NOMO-1 treated with DMSO at 0.1 percent for 48 hours (cell line): ENCODE results near the gene SNPH.
A peak's percentile ranks its signal among the peaks of the same experiment; 100 is the strongest.
"Not testable (repeated sequence)": the region's sequence is repeated elsewhere in the genome, so short reads cannot be mapped to it uniquely, and the experiment has no call there.

ENCODE experiments used
- DNase-seq: peaks from one replicate; lab custom pipeline; 2025; ENCODE audit not compliant: unreplicated experiment; lab: John Stamatoyannopoulos, UW

Gene SNPH

DNA sequence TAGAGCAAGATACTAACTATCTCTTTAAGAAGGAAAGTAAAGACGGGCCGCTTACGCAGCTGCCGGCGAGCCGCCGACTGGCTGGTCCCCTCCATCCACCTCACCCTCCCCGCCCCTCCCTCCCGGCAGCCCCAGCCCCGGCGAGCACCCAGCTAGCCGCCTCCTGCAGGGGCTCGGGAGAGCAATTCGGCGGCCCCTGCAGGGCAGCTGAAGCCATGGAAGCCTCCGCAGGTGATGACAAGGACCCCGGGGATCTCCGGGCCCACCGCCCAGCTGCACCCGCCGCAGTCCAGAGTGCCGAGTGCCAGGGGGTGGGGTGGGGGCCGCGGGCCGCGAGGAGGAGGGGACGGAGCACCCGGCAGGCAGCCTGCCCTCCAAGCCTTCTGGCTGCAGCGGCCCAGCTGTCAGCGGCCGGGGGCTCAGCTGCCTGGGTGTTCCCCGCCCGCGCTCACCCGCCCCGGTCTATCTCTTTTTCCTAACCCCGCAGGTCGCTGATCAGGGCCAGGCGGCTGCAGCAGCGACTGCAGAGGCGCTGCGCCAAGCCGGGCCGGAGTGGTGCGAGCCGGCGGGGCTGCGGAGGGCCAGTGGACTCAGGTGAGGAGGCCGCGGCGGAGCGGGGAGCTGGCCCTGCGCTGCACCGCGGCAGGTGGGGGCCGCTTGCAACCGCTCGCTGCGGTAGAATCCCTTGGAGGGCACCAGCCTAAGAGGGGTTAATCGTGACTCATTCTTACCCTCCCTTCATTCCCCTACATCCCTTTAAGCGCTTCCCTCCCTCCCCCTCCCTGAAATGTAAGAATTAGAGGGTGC is at the start of gene SNPH:
Gene SNPH, plus strand, starts transcription at position 128 of the 807 bp plus-strand sequence. CDS start 29,946 bp downstream, outside the sequence.
- peak; percentile 34 for DNase-seq

GRCh38 chr20:1216527-1217427 is 49.3 kb upstream of the SNPH start:
- DNase-seq: not testable (repeated sequence)

DNA sequence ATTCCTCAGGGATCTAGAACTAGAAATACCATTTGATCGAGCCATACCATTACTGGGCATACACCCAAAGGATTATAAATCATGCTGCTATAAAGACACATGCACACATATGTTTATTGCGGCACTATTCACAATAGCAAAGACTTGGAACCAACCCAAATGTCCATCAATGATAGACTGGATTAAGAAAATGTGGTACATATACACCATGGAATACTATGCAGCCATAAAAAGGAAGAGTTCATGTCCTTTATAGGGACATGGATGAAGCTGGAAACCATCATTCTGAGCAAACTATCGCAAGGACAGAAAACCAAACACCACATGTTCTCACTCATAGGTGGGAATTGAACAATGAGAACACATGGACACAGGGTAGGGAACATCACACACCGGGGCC is 43.3 kb upstream of the SNPH start:
- not testable (repeated sequence) for DNase-seq

- no peak for DNase-seq
Observed at GRCh38 chr20:1224205-1224890, 41.7 kb upstream of the SNPH start.

GRCh38 chr20:1225263-1225782 is 40.8 kb upstream of the SNPH start:
- DNase-seq: no peak

DNA sequence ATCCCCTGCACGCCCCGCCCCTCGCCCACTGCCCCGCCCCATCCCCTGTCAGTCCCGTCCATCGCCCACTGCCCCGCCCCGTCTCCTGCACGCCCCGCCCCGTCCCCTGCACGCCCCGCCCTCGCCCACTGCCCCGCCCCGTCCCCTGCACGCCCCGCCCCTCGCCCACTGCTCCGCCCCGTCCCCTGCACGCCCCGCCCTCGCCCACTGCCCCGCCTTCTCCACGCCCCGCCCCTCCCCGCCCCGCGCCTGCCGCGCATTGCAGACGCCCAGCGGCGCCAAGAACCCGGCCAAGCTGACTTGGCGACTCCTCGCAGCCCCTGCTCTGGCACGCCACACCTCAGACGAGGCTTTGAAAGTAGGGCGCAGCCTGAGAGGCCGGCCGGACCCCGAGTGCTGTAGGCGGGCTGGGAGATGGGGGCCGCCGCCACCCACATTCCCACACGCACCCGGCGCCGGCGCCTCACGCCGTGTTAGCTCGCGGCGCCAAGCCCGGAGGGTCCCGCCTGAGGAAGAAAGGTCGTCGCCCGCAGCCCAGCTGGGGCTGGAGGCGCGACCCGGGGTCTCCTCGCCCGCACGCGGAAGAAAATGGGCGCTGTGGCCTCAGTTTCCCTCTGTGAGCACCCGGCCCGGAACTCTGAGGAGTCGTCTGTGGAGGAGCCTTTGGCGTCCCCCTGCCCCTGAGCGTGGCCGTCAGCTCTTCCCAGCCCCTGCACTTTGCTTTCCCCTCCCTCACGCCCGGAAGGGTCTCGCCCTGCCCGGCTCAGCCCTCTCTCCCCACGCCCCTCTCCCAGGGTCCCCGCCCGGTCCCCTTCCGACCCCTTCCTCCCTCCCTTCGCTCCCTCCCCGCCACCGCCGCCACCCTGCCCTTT is 40.1 kb upstream of the SNPH start, which contains the start of gene RAD21L1:
Gene RAD21L1, plus strand, starts transcription at position 262 of the 872 bp plus-strand sequence. CDS start 2,410 bp downstream, outside the sequence.
- peak; percentile 51 for DNase-seq

DNA sequence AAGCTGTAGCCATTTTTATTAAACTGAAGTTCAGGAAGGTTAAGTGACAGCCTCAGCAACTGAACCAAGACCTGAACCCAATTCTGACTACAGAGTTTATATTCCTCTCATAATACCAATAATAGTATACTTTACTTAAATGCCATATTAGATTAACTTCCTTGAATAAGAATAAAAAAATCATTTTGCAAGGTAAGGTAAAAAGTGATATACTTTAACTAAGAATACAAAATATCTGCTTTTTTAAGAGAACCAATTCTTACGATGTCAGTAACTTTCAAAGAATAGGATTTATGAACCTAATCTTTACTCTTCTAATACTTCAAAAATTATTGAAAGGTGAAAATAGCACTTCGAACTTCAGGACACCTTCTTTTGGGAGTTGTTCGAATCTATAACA is 36.6 kb upstream of the SNPH start:
- no peak for DNase-seq

GRCh38 chr20:1232286-1233111 is 33.6 kb upstream of the SNPH start:
- no peak for DNase-seq

DNA sequence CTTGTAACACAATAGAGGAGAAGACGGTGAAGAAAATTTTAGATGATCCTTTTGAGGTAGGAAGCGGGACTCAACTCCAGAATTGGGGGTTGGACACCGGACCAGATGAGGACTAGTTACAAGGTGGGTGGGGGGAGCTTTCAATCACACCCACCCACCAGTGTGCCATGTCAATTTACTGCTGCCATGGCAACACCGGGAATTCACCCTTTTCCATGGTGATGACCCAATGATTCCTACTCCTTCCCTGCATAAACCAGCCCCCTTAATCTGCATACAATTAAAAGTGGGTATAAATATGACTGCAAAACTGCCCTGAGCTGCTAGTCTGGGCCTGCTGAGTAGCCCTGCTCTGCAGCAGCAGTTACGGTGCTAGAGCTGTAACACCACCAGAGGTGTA is 25.5 kb upstream of the SNPH start:
- no peak for DNase-seq

GRCh38 chr20:1241456-1241855 is 24.6 kb upstream of the SNPH start:
- no peak for DNase-seq

DNA sequence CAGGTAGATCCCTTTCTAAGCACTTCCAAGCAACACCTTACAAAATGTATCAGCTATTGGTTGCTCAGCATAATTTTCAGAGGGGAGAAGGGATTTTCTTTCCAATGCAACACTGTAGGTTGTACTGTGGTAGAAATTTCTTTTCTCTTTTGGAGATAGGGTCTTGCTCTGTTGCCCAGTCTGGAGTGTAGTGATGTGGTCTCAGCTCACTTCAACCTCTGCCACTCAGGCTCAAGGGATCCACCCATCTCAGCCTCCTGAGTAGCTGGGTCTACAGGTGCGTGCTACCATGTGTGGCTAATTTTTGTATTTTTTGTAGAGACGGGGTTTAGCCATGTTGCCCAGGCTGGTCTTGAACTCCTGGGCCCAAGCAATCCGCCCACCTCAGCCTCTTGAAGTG is 24.0 kb upstream of the SNPH start:
- no peak for DNase-seq

DNA sequence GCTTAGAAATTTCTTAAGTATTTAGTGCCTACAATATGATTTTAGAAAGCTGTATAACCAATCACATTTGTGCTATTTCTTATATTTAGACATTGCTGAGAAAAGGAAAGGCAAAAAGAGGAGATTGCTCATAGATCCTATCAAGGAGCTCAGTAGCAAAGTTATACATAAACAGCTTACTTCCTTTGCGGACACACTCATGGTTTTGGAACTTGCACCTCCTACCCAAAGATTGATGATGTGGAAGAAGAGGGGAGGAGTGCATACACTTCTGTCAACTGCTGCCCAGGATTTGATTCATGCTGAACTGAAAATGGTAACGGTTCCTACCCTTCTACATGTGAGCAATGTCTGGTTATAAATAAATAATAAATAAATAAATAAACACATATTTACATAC is 23.6 kb upstream of the SNPH start:
- no peak for DNase-seq

- DNase-seq: no peak
Observed at GRCh38 chr20:1245578-1245977, 20.5 kb upstream of the SNPH start.

DNA sequence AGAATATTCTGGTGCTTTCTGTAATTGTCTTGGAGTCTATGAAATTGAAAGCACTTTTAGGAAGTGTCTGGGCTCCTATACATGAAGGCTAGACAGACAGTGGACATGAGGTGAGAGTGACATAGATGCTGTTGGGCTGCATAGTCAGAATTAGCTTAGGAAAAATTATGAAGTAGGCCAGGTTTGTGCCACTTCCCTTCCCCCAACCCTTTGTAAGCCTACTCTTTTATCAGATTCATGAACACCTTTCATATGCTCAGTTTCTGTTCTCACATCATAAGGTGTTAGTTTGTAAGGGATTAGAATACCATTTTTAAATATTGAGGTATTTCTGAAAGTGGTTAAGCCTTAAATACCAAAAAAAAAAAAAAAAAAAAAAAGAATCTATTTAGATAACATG is 18.4 kb upstream of the SNPH start:
- no peak for DNase-seq

DNA sequence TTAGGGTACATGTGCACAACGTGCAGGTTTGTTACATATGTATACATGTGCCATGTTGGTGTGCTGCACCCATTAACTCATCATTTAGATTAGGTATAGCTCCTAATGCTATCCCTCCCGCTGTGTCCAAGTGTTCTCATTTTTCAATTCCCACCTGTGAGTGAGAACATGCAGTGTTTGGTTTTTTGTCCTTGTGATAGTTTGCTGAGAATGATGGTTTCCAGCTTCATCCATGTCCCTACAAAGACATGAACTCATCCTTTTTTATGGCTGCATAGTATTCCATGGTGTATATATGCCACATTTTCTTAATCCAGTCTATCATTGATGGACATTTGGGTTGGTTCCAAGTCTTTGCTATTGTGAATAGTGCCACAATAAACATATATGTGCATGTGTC is 15.8 kb upstream of the SNPH start:
- not testable (repeated sequence) for DNase-seq

- DNase-seq: no peak
Observed at GRCh38 chr20:1252416-1252815, 13.7 kb upstream of the SNPH start.

GRCh38 chr20:1254254-1254653 is 11.8 kb upstream of the SNPH start:
- no peak for DNase-seq

- no peak for DNase-seq
Observed at GRCh38 chr20:1255675-1256074, 10.4 kb upstream of the SNPH start.

DNA sequence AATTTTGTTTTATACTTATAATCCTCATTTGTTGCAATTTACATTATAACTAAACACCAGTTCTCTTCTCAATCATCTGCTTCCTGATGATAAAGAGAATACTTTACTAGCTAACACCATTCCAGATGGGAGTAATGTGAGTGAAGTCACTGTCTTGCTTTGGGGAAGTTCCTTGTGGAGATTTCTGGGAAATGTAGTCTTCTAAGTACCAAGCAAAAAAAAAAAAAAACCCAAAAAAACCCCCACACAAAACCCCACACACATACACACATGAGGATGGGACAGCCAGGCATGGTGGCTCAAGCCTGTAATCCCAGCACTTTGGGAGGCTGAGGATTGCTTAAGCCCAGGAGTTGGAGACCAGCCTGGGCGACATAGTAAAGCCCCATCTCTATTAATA is 2.2 kb upstream of the SNPH start:
- no peak for DNase-seq
